Measurements from ENCODE around the gene RUVBL1. TPM values are rescaled to one million over a fixed set of nuclear protein-coding genes. Genes with fewer than 3 reads are reported as not detected.

The RUVBL1 gene
- total RNA-seq, 1 donor from 2014 or later, result 112 TPM

DNA sequence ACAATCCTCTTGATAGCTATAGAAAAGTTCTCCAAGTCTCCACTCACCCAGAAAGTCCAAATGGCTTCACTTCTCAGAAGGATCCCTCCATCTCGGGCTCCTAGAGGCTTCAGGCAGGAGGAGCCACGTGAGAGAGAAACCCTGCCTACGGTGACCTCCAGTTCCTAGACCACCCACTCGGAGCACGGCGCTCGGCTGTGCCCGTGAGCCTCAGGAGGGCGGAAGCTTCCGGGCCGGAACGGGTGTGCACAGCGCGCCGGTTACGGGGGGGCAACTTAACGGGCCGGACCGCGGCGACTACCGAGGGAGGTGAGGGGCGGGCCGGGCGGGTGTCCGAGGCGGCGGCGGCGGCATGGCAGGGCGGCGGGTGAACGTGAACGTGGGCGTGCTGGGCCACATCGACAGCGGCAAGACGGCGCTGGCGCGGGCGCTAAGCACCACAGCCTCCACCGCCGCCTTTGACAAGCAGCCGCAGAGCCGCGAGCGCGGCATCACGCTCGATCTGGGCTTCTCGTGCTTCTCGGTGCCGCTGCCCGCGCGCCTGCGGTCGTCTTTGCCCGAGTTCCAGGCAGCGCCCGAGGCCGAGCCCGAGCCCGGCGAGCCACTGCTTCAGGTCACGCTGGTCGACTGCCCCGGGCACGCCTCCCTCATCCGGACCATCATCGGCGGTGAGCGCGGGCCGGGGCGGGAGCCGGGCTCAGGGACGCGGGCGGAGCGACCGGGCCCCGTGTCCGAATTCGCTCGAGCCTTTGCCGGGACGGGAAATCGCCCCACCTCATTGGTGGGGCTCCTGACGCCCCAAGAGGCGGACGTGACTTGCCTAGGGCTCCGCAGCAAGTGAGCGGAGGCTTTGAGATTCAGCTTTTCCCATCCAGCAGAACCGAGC is 29.8 kb upstream of the RUVBL1 start, which contains the start of gene EEFSEC:
Gene EEFSEC (plus strand): TSS at position 326 of the 886 bp plus-strand sequence. CDS start 27 bp downstream, at position 353.
- intact Hi-C loops (cut with micrococcal nuclease), result loop anchor here (1.0 to 5.0 kb wide), 3 partner anchors 29 to 401 kb away; no protein-coding TSS in a partner anchor
- Mint-ChIP-seq H3K9me3 (no peaks in the 10 kb centered on the region), H3K27ac (peak within 1 kb of the TSS; percentile 91), H3K4me1 (ENCODE audit: low read depth) (peaks cover 17% of the 10 kb centered on the region), H3K4me3 (ENCODE audit: low read depth) (peak within 1 kb of the TSS; percentile 83), H3K36me3 (ENCODE audit: low read depth) (peaks cover 30% of the 10 kb centered on the region), H3K27me3 (ENCODE audit: low read depth) (no peaks in the 10 kb centered on the region)
- peak; percentile 82 for DNase-seq (ENCODE audit: low spot score)

GRCh38 chr3:128152419-128153155 is 29.0 kb upstream of the RUVBL1 start:
- H3K9me3 Mint-ChIP-seq, result no peaks in the 10 kb centered on the region
- H3K4me3 Mint-ChIP-seq (ENCODE audit: low read depth), result peak overlapping the region; percentile 83
- peaks cover 22% of the 10 kb centered on the region for H3K36me3 Mint-ChIP-seq (ENCODE audit: low read depth)
- H3K27me3 Mint-ChIP-seq (ENCODE audit: low read depth), result no peaks in the 10 kb centered on the region
- DNase-seq (ENCODE audit: low spot score), result no peak
- intact Hi-C loops (cut with micrococcal nuclease), result loop anchor here (1.0 to 5.0 kb wide), 3 partner anchors 28 to 400 kb away; no protein-coding TSS in a partner anchor
- peak overlapping the region; percentile 91 for H3K27ac Mint-ChIP-seq
- H3K4me1 Mint-ChIP-seq (ENCODE audit: low read depth), result peaks cover 17% of the 10 kb centered on the region

DNA sequence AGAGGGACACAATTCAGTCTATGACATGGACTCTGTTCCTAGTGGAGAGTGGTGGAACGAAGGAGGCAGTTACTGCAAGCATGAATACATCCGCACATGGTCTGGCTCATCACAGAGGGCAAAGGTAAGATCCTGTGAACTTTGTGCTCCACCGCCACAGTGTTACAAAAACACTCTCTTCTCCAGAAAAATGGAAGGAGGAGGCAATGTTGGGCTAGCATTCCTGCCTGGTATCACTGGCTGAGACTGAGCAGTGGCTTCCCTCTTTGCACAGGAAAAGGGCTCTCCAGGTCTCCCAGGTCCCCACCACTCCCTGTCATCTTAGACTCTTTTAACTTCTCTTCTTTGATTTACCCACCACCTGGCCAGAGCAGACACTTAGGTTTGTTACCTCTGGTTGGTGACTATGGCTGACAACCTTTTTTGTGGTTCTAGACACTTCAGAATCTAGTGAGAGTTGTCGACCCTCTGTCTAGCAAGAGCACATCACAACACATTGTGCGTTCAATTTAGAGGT is 28.2 kb upstream of the RUVBL1 start:
- intact Hi-C loops (cut with micrococcal nuclease), result loop anchor here (5.0 kb wide), 2 partner anchors 40 to 400 kb away; no protein-coding TSS in a partner anchor
- Mint-ChIP-seq H3K4me3 (ENCODE audit: low read depth) (no peak overlapping the region), H3K4me1 (ENCODE audit: low read depth) (peaks cover 17% of the 10 kb centered on the region), H3K9me3 (no peaks in the 10 kb centered on the region), H3K36me3 (ENCODE audit: low read depth) (peaks cover 14% of the 10 kb centered on the region), H3K27me3 (ENCODE audit: low read depth) (no peaks in the 10 kb centered on the region), H3K27ac (no peak overlapping the region)
- no peak for DNase-seq (ENCODE audit: low spot score)

- Mint-ChIP-seq H3K27ac (no peak overlapping the region), H3K36me3 (ENCODE audit: low read depth) (no peaks in the 10 kb centered on the region), H3K4me3 (ENCODE audit: low read depth) (no peak overlapping the region), H3K27me3 (ENCODE audit: low read depth) (peaks cover 2% of the 10 kb centered on the region), H3K4me1 (ENCODE audit: low read depth) (peaks cover 7% of the 10 kb centered on the region), H3K9me3 (no peaks in the 10 kb centered on the region)
- no peak for DNase-seq (ENCODE audit: low spot score)
- intact Hi-C loops (cut with micrococcal nuclease), result loop anchor here (5.0 kb wide), 2 partner anchors 37 to 397 kb away; no protein-coding TSS in a partner anchor
These were observed 26.0 kb upstream of the RUVBL1 start for GRCh38 chr3:128149650-128150049.

DNA sequence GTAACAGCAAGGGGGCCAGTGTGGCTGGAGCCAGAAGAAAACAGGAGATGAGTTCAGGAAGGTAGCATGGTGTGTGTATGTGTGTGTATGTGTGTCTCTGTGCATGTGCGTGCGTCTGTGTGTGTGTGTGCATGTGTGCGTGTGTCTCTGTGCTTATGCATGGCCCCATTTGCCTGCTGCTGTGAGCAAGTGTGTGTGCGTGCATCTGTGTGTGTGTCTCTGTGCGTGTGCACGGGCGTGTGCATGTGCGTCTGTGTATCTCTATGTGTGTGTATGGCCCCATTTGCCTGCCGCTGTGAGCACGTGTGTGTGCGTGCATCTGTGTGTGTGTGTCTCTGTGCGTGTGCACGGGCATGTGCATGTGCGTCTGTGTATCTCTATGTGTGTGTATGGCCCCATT is 22.6 kb upstream of the RUVBL1 start:
- intact Hi-C loops (cut with micrococcal nuclease), result no loop called here
- H3K36me3 Mint-ChIP-seq (ENCODE audit: low read depth), result no peaks in the 10 kb centered on the region
- H3K4me1 Mint-ChIP-seq (ENCODE audit: low read depth), result no peaks in the 10 kb centered on the region
- H3K4me3 Mint-ChIP-seq (ENCODE audit: low read depth), result no peak overlapping the region
- H3K27me3 Mint-ChIP-seq (ENCODE audit: low read depth), result peaks cover 2% of the 10 kb centered on the region
- H3K27ac Mint-ChIP-seq, result no peak overlapping the region
- DNase-seq (ENCODE audit: low spot score), result no peak
- H3K9me3 Mint-ChIP-seq, result no peaks in the 10 kb centered on the region

GRCh38 chr3:128145279-128145678 is 21.7 kb upstream of the RUVBL1 start:
- intact Hi-C loops (cut with micrococcal nuclease), result no loop called here
- Mint-ChIP-seq H3K4me3 (ENCODE audit: low read depth) (no peak overlapping the region), H3K27me3 (ENCODE audit: low read depth) (peaks cover 2% of the 10 kb centered on the region), H3K9me3 (no peaks in the 10 kb centered on the region), H3K4me1 (ENCODE audit: low read depth) (no peaks in the 10 kb centered on the region), H3K36me3 (ENCODE audit: low read depth) (no peaks in the 10 kb centered on the region), H3K27ac (no peak overlapping the region)
- DNase-seq (ENCODE audit: low spot score), result no peak

DNA sequence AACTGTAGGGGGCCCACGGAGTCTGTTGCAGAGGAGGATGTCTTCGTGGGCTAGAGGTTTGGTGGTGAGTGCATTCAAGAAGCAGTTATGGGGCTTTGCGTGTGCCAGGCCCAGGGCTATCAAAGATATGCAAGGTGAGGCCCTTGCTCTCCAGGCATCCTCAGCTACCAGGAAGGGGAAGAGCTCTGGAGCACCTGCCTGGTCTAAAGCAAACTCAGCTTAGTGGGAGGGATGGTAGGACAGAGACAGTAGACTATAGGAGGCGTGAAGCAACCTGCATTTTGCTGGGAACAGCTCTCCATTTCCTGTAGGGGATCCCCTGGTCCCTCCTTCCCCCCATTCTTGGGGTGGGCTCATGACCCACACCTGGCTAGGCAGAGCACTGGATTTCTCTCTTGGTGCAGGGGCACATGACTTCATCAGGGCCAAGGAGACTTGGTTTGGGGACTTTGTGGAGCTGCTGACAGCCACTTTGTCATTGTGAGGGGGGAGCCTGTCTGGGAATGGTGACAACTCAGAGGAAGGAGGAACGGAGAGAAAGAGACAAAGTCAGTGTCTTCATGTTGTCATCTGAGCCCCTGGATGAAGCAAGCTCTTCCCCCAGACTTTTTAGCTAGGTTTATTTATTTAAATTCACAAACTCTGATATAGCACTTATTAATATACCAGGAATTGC is 21.0 kb upstream of the RUVBL1 start:
- no peak overlapping the region for H3K4me3 Mint-ChIP-seq (ENCODE audit: low read depth)
- intact Hi-C loops (cut with micrococcal nuclease), result no loop called here
- no peaks in the 10 kb centered on the region for H3K9me3 Mint-ChIP-seq
- no peaks in the 10 kb centered on the region for H3K4me1 Mint-ChIP-seq (ENCODE audit: low read depth)
- no peak overlapping the region for H3K27ac Mint-ChIP-seq
- peaks cover 3% of the 10 kb centered on the region for H3K27me3 Mint-ChIP-seq (ENCODE audit: low read depth)
- DNase-seq (ENCODE audit: low spot score), result no peak
- H3K36me3 Mint-ChIP-seq (ENCODE audit: low read depth), result no peaks in the 10 kb centered on the region

DNA sequence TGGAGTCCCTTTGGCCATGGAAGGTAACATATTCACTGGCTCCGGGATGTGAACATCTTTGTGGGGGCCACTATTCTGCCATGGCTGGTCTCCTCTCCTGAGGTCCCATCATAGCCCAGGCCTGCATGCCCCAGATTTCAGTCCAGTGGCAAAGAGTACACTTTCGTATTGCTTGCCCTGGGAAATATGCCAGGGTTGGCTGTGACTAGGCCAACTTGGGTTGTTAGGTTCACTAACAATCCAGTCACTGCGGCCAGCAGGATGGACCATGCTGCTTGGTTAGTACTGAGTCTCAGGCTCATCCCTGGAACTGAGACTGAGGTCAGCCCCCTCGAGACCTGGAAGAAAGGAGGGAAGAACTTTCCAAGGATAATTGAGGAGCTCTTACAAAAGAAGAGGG is 19.9 kb upstream of the RUVBL1 start:
- Mint-ChIP-seq H3K4me3 (ENCODE audit: low read depth) (no peak overlapping the region), H3K9me3 (no peaks in the 10 kb centered on the region), H3K4me1 (ENCODE audit: low read depth) (no peaks in the 10 kb centered on the region), H3K27me3 (ENCODE audit: low read depth) (peaks cover 13% of the 10 kb centered on the region), H3K36me3 (ENCODE audit: low read depth) (no peaks in the 10 kb centered on the region), H3K27ac (no peak overlapping the region)
- no peak for DNase-seq (ENCODE audit: low spot score)
- intact Hi-C loops (cut with micrococcal nuclease), result no loop called here

DNA sequence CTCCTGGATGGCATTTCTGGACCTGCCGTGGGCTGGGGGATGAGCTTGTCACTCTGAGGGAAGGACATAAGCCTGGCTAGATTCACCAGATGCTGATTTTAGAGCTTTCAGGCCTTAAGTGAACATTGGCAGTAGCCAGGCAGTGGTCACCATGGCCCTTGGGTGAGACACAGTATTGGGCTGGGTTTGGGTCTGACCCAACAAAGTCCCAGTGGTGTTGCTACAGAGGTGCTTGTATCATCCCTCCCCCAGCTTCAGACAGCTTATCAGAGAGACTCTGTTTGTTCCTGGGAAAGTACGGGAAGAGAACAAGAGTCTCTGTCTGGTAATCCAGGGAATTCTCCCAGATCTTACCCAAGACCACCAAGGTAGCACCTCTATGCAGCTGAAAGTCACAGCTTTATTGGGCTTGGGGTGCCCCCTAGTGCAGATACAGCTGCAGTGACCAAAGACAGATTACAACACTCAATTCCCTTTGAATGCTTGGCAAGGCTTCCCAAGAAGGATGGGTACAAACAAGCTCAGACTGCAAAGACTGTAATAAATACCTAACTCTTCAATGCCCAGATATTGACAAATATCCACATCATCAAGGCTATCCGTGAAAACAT is 9.8 kb upstream of the RUVBL1 start:
- no peak overlapping the region for H3K27ac Mint-ChIP-seq
- H3K36me3 Mint-ChIP-seq (ENCODE audit: low read depth), result no peaks in the 10 kb centered on the region
- no peaks in the 10 kb centered on the region for H3K4me1 Mint-ChIP-seq (ENCODE audit: low read depth)
- DNase-seq (ENCODE audit: low spot score), result no peak
- peaks cover 35% of the 10 kb centered on the region for H3K27me3 Mint-ChIP-seq (ENCODE audit: low read depth)
- no peak overlapping the region for H3K4me3 Mint-ChIP-seq (ENCODE audit: low read depth)
- H3K9me3 Mint-ChIP-seq, result no peaks in the 10 kb centered on the region
- intact Hi-C loops (cut with micrococcal nuclease), result loop anchor here (1.0 kb wide), 1 partner anchor 38 kb away; no protein-coding TSS in a partner anchor

DNA sequence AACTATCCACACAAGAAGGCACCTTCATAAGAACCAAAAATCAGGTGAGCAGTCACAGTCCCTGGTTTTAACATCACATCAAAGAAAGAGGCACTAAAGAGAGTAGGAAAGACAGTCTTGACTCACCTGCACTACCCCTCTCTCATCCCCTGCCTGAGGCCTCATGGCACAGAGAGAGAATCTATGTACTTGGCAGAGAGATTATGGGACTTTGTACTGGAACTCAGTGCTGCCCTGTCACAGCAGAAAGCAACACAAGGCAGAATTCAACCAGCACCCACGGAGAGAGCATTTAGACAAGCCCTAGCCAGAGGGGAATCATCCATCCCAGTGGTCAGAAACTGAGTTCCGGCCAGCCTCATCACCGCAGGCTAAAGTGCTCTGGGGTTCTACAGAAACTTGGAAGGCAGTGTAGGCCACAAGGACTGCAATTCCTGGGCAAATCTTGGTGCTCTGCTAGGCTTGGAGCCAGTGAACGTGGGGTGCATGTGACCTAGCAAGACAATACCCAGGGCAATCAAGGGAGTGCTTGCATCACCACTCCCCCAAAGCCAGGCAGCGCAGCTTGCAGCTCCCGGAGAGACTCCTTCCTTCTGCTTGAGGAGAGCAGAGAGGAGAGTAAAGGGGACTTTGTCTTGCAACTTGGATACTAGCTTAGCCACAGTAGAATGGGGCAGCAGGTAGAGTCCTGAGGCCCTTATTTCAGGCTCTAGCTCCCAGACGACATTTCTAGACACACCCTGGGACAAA is 8.5 kb upstream of the RUVBL1 start:
- Mint-ChIP-seq H3K4me3 (ENCODE audit: low read depth) (no peak overlapping the region), H3K9me3 (no peaks in the 10 kb centered on the region), H3K36me3 (ENCODE audit: low read depth) (no peaks in the 10 kb centered on the region), H3K4me1 (ENCODE audit: low read depth) (no peaks in the 10 kb centered on the region), H3K27me3 (ENCODE audit: low read depth) (peaks cover 24% of the 10 kb centered on the region), H3K27ac (no peak overlapping the region)
- no peak for DNase-seq (ENCODE audit: low spot score)
- intact Hi-C loops (cut with micrococcal nuclease), result no loop called here

- H3K4me3 Mint-ChIP-seq (ENCODE audit: low read depth), result no peak overlapping the region
- H3K27ac Mint-ChIP-seq, result no peak overlapping the region
- H3K36me3 Mint-ChIP-seq (ENCODE audit: low read depth), result peaks cover 3% of the 10 kb centered on the region
- H3K9me3 Mint-ChIP-seq, result peaks cover 4% of the 10 kb centered on the region
- intact Hi-C loops (cut with micrococcal nuclease), result loop anchor here (10.0 kb wide), 1 partner anchor 1143 kb away; the partner anchor contains the start of gene PLXNA1
- H3K27me3 Mint-ChIP-seq (ENCODE audit: low read depth), result peaks cover 4% of the 10 kb centered on the region
- DNase-seq (ENCODE audit: low spot score), result no peak
- peaks cover 8% of the 10 kb centered on the region for H3K4me1 Mint-ChIP-seq (ENCODE audit: low read depth)
These were observed 4.6 kb upstream of the RUVBL1 start for GRCh38 chr3:128128251-128128650.

All from activated T-helper 2 cell treated with anti-CD3 and anti-CD28 coated beads, Interferon-gamma antibody, Interleukin-2, Interleukin-4, amounts not matched to agents 10 μg/mL and 5 μg/mL and 100 μg/mL, durations not matched to agents 14 hours and 24 hours and 36 hours (primary cell).